ENCODE measurements around the gene PIK3AP1. TPM values are rescaled to one million over a fixed set of nuclear protein-coding genes. Genes with fewer than 3 reads are reported as not detected.

Gene PIK3AP1
- total RNA-seq, 1 donor from 2014 or later, result 4.2 TPM

Other genes starting within 250 kb of the PIK3AP1 start
- 3.3 and 6.7 TPM in 2 replicates for gene TLL2, start 206.6 kb downstream of the PIK3AP1 start, total RNA-seq
- 67.4 and 77.1 TPM in 2 replicates for gene TM9SF3, start 133.5 kb downstream of the PIK3AP1 start, total RNA-seq
- 10.4 and 17.2 TPM in 2 replicates for gene LCOR, start 111.8 kb upstream of the PIK3AP1 start, total RNA-seq

All from epithelial cell of proximal tubule (primary cell).